GM12875 (cell line): ENCODE data around the gene AP2A2.

Source experiments
- H3K4me3 ChIP-seq: one replicate; pipeline ENCODE4 v1.5.1; 2011; ENCODE audit warnings: low read depth, low read length, control low read depth
- CTCF ChIP-seq: IDR thresholded peaks from 2 replicates; pipeline ENCODE4 v1.5.1; 2011; ENCODE audit warnings: low read depth, mild to moderate bottlenecking, control low read depth, inconsistent platforms, low read length, moderate library complexity, borderline replicate concordance; ENCODE audit not compliant: insufficient read depth

The AP2A2 gene

GRCh38 chr11:886568-886967 is 39.1 kb upstream of the AP2A2 start:
- no peak overlapping the region for H3K4me3 ChIP-seq
- TF ChIP-seq CTCF, result no peak

GRCh38 chr11:887589-887988 is 38.1 kb upstream of the AP2A2 start:
- no peak overlapping the region for H3K4me3 ChIP-seq
- no peak for TF ChIP-seq CTCF

- H3K4me3 ChIP-seq, result no peak overlapping the region
- no peak for TF ChIP-seq CTCF
Measured at GRCh38 chr11:888310-889212, 37.1 kb upstream of the AP2A2 start.

- no peak overlapping the region for H3K4me3 ChIP-seq
- TF ChIP-seq CTCF, result no peak
Measured at GRCh38 chr11:889257-889656, 36.4 kb upstream of the AP2A2 start.

- no peak for TF ChIP-seq CTCF
- H3K4me3 ChIP-seq, result no peak overlapping the region
Measured at GRCh38 chr11:889687-890475, 35.8 kb upstream of the AP2A2 start.

GRCh38 chr11:890794-891540 is 34.7 kb upstream of the AP2A2 start:
- no peak for TF ChIP-seq CTCF
- H3K4me3 ChIP-seq, result no peak overlapping the region
